ENCODE results near the gene C1orf198.

DNA sequence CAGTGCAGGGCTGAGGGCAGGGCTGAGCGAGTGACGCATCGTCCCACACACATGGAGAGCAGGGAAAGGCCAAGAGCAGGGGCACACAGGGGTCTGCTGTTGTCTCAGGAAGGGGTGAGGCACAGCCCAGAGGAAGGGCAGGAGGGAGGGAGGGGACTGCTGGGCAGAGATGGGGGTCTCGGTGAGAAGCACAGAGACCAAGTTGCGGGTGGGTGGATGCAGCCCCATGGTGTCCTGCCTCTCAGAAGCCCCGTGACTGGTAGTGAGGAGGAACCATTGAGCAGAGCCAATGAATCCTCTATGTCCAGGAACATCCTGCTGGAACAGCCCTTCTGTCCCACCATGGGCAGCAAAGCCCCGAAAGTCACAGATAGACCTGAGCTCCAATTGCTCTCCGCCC is 17.8 kb downstream of the C1orf198 start:
- TF ChIP-seq CTCF (IDR thresholded peaks at IDR 0.05): no peak
- TF ChIP-seq POLR2AphosphoS5 (IDR thresholded peaks at IDR 0.05): no peak
- no peak for TF ChIP-seq POLR2A (IDR thresholded peaks at IDR 0.05)

Measured in breast epithelium (tissue), 3 donors.